ENCODE measurements around the gene RFNG. TPM values are rescaled to one million over a fixed set of nuclear protein-coding genes. Genes with fewer than 3 reads are reported as not detected.

Gene RFNG
- 10 to 100 TPM; 29.3 to 44.9 TPM for total RNA-seq
- 10 to 100 TPM; 35.2 to 52.7 (median 46.7) TPM for polyA plus RNA-seq (ENCODE audit: insufficient read length in 6 of 6)
- long read RNA-seq, donor 1, transcript RFNG-201 (8 exons, 1,828 nt), result minor isoform, 11 of 276 reads
- long read RNA-seq, donor 1, transcript RFNG-209 (1 exons, 2,886 nt), result major isoform, 27 of 276 reads
- long read RNA-seq, donor 1, partial matches to known transcripts, result 204 of 276 reads
- long read RNA-seq, donor 1, other reads (novel, unspliced or antisense), result 30 of 276 reads
- long read RNA-seq, donor 2, transcript RFNG-209 (1 exons, 2,886 nt), result major isoform, 19 of 38 reads
- long read RNA-seq, donor 2, transcript RFNG-201 (8 exons, 1,828 nt), result minor isoform, 10 of 38 reads
- long read RNA-seq, donor 2, transcript RFNG-202 (7 exons, 994 nt), result minor isoform, 6 of 38 reads
- long read RNA-seq, donor 2, partial matches to known transcripts, result 0 of 38 reads
- long read RNA-seq, donor 2, other reads (novel, unspliced or antisense), result 0 of 38 reads
- long read RNA-seq, donor 3, transcript RFNG-207 (6 exons, 2,082 nt), result minor isoform, 8 of 29 reads
- long read RNA-seq, donor 3, transcript RFNG-201 (8 exons, 1,828 nt), result minor isoform, 8 of 29 reads
- long read RNA-seq, donor 3, transcript RFNG-209 (1 exons, 2,886 nt), result major isoform, 11 of 29 reads
- long read RNA-seq, donor 3, partial matches to known transcripts, result 0 of 29 reads
- long read RNA-seq, donor 3, other reads (novel, unspliced or antisense), result 0 of 29 reads
- long read RNA-seq, donor 4, transcript RFNG-209 (1 exons, 2,886 nt), result major isoform, 6 of 14 reads
- long read RNA-seq, donor 4, partial matches to known transcripts, result 0 of 14 reads
- long read RNA-seq, donor 4, other reads (novel, unspliced or antisense), result 2 of 14 reads
- long read RNA-seq, donor 5, transcript RFNG-201 (8 exons, 1,828 nt), result minor isoform, 10 of 26 reads
- long read RNA-seq, donor 5, transcript RFNG-209 (1 exons, 2,886 nt), result major isoform, 13 of 26 reads
- long read RNA-seq, donor 5, partial matches to known transcripts, result 0 of 26 reads
- long read RNA-seq, donor 5, other reads (novel, unspliced or antisense), result 0 of 26 reads
- long read RNA-seq, donor 6, transcript RFNG-201 (8 exons, 1,828 nt), result minor isoform, 7 of 69 reads
- long read RNA-seq, donor 6, transcript RFNG-209 (1 exons, 2,886 nt), result major isoform, 17 of 69 reads
- long read RNA-seq, donor 6, partial matches to known transcripts, result 21 of 69 reads
- long read RNA-seq, donor 6, other reads (novel, unspliced or antisense), result 20 of 69 reads
- long read RNA-seq, donor 7, transcript RFNG-209 (1 exons, 2,886 nt), result major isoform, 9 of 18 reads
- long read RNA-seq, donor 7, transcript RFNG-201 (8 exons, 1,828 nt), result minor isoform, 5 of 18 reads
- long read RNA-seq, donor 7, partial matches to known transcripts, result 0 of 18 reads
- long read RNA-seq, donor 7, other reads (novel, unspliced or antisense), result 0 of 18 reads
- long read RNA-seq, donor 8, transcript RFNG-209 (1 exons, 2,886 nt), result minor isoform, 10 of 200 reads
- long read RNA-seq, donor 8, transcript RFNG-201 (8 exons, 1,828 nt), result major isoform, 11 of 200 reads
- long read RNA-seq, donor 8, partial matches to known transcripts, result 142 of 200 reads
- long read RNA-seq, donor 8, other reads (novel, unspliced or antisense), result 32 of 200 reads
- long read RNA-seq, donor 9, result 0 reads
- long read RNA-seq, donor 10, partial matches to known transcripts, result 1 of 2 reads
- long read RNA-seq, donor 10, other reads (novel, unspliced or antisense), result 0 of 2 reads
- long read RNA-seq, donor 11, result 0 reads
- long read RNA-seq, donor 12, transcript RFNG-201 (8 exons, 1,828 nt), result minor isoform, 6 of 17 reads
- long read RNA-seq, donor 12, transcript RFNG-209 (1 exons, 2,886 nt), result major isoform, 10 of 17 reads
- long read RNA-seq, donor 12, partial matches to known transcripts, result 0 of 17 reads
- long read RNA-seq, donor 12, other reads (novel, unspliced or antisense), result 0 of 17 reads

GRCh38 chr17:82051776-82052637, at the start of gene RFNG, which contains the start of gene GPS1:
Gene RFNG (minus strand): TSS chr17:82051811. CDS start chr17:82051766, 45 bp downstream.
Gene GPS1 (plus strand): TSS chr17:82051898. CDS start chr17:82051932, 34 bp downstream.
- peak within 1 kb of the TSS in 1 of 2 donors; percentile 41 for H3K27ac ChIP-seq
- H3K36me3 ChIP-seq, result peaks cover 0 to 68% of the 10 kb centered on the region in 2 donors
- intact Hi-C loops (cut with DNase I), result no loop called here
- H3K27me3 ChIP-seq, result no peaks in the 10 kb centered on the region
- ATAC-seq, result peak; percentile 86
- peak within 1 kb of the TSS; percentile 75 to 87 for H3K4me3 ChIP-seq
- no peak for TF ChIP-seq CTCF (IDR thresholded peaks at IDR 0.05)
- DNase-seq, result peak; percentile 59 to 96 (median 73)
- H3K4me1 ChIP-seq, result peaks cover 17 to 41% of the 10 kb centered on the region in 2 donors
- H3K9me3 ChIP-seq, result no peaks in the 10 kb centered on the region

- Histone ChIP-seq H3K36me3 (no peaks in the 10 kb centered on the region), H3K9me3 (no peaks in the 10 kb centered on the region), H3K4me3 (no peak overlapping the region), H3K27me3 (no peaks in the 10 kb centered on the region), H3K27ac (no peak overlapping the region), H3K4me1 (peaks cover 37 to 78% of the 10 kb centered on the region in 2 donors)
- no peak for DNase-seq
- intact Hi-C loops (cut with DNase I), result no loop called here
- ATAC-seq, result no peak
- no peak for TF ChIP-seq CTCF (IDR thresholded peaks at IDR 0.05)
Observed at GRCh38 chr17:82101301-82101715, 49.7 kb upstream of the RFNG start.

GRCh38 chr17:82100502-82101298, 49.1 kb upstream of the RFNG start:
- intact Hi-C loops (cut with DNase I), result no loop called here
- no peak for ATAC-seq
- Histone ChIP-seq H3K9me3 (no peaks in the 10 kb centered on the region), H3K27me3 (no peaks in the 10 kb centered on the region), H3K4me1 (peaks cover 31 to 78% of the 10 kb centered on the region in 2 donors), H3K4me3 (no peak overlapping the region), H3K27ac (no peak overlapping the region), H3K36me3 (peaks cover 0 to 6% of the 10 kb centered on the region in 2 donors)
- TF ChIP-seq CTCF (IDR thresholded peaks at IDR 0.05), result no peak
- DNase-seq, result no peak
